Stimulated activated CD4-positive, alpha-beta T cell treated with anti-CD3 and anti-CD28 coated beads, Interleukin-2, amount 100 ng/mL, for 24 hours (primary cell): ENCODE measurements around the gene FERMT1.

Experiments
- DNase-seq, 2 donors: peaks; one replicate each; pipeline ENCODE4 v3.0.0-alpha.2; 2020

FERMT1 gene

GRCh38 chr20:6122873-6123648 is at the start of gene FERMT1:
TSS of gene FERMT1 (minus strand) at chr20:6123030. CDS start at chr20:6119554, 3,476 bp downstream.
- DNase-seq: peak; percentile 28 to 58

GRCh38 chr20:6169251-6169650 is 46.4 kb upstream of the FERMT1 start:
- DNase-seq: no peak

- no peak for DNase-seq
These were observed 45.4 kb upstream of the FERMT1 start for GRCh38 chr20:6168204-6168603.

GRCh38 chr20:6165346-6165745 is 42.5 kb upstream of the FERMT1 start:
- DNase-seq: no peak

- no peak for DNase-seq
These were observed 41.9 kb upstream of the FERMT1 start for GRCh38 chr20:6164421-6165341.

- DNase-seq: no peak
These were observed 37.9 kb upstream of the FERMT1 start for GRCh38 chr20:6160736-6161135.

GRCh38 chr20:6157345-6157744 is 34.5 kb upstream of the FERMT1 start:
- no peak for DNase-seq

GRCh38 chr20:6152777-6153176 is 29.9 kb upstream of the FERMT1 start:
- no peak for DNase-seq

GRCh38 chr20:6148073-6148472 is 25.2 kb upstream of the FERMT1 start:
- DNase-seq: no peak

GRCh38 chr20:6142348-6142993 is 19.6 kb upstream of the FERMT1 start:
- peak; percentile 33 to 47 for DNase-seq

GRCh38 chr20:6140947-6141346 is 18.1 kb upstream of the FERMT1 start:
- DNase-seq: peak in 1 of 2 donors; percentile 16

GRCh38 chr20:6135347-6135746 is 12.5 kb upstream of the FERMT1 start:
- no peak for DNase-seq

- DNase-seq: no peak
These were observed 11.8 kb upstream of the FERMT1 start for GRCh38 chr20:6134592-6134991.

- no peak for DNase-seq
These were observed 7.2 kb upstream of the FERMT1 start for GRCh38 chr20:6130045-6130444.

- DNase-seq: no peak
These were observed 5.0 kb upstream of the FERMT1 start for GRCh38 chr20:6127825-6128224.

GRCh38 chr20:6126846-6127245 is 4.0 kb upstream of the FERMT1 start:
- DNase-seq: no peak

- no peak for DNase-seq
These were observed 802 bp upstream of the FERMT1 start for GRCh38 chr20:6123649-6124014.

- no peak for DNase-seq
These were observed 538 bp downstream of the FERMT1 start for GRCh38 chr20:6122111-6122872.

- DNase-seq: no peak
These were observed 1.3 kb downstream of the FERMT1 start for GRCh38 chr20:6121504-6121903.

- no peak for DNase-seq
These were observed 2.3 kb downstream of the FERMT1 start for GRCh38 chr20:6120491-6120988.

- DNase-seq: no peak
These were observed 6.1 kb downstream of the FERMT1 start for GRCh38 chr20:6116758-6117157.

GRCh38 chr20:6115221-6115895 is 7.5 kb downstream of the FERMT1 start:
- no peak for DNase-seq
